Astrocyte of the cerebellum (primary cell): Measurements from ENCODE around the gene SLC16A6.

ENCODE experiments used
- DNase-seq: peaks from one replicate; pipeline ENCODE4 v3.0.0-alpha.2; 2011; ENCODE audit warnings: low read depth
- H3K4me3 ChIP-seq: 2 replicates; pipeline ENCODE4 v1.5.1; 2011; ENCODE audit warnings: mild to moderate bottlenecking, low read depth, low read length, moderate library complexity
- in situ Hi-C: cut with HindIII; loops from 2 replicates; pipeline ENCODE4 v1.10.0; 2017; ENCODE audit warnings: low sequenced_read_pairs
- TF ChIP-seq, protein P1 (sequence below): IDR thresholded peaks from 2 replicates; pipeline ENCODE4 v1.5.1; 2012; ENCODE audit warnings: low read length, low read depth, moderate library complexity, mild to moderate bottlenecking; ENCODE audit errors: missing control alignments

Gene SLC16A6

DNA sequence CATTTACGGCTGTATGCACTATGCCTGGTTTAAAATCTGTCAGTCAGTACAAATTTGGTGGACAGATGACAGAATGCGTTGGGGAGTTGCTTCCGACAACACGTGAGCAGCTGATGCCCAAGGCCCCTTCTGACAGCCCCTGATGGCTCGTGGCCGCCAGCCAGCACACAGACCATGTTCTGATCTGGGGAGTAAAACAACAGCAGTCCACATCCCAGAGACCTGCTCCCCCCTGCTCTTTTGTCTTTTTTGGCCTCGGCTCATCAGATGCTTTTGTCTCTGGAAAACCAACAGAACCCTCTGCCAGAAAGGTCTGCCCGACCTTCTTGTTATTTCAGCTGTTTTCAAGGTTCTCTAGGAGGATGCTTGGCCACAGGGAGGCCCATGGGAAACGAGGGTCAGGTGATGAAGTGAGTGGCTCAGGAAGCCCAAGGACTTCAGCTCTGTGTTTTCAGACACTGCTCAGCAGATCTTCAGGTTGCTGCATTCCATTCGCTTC is 11.2 kb upstream of the SLC16A6 start:
- H3K4me3 ChIP-seq = no peak overlapping the region
- peak; percentile 83 for DNase-seq
- in situ Hi-C loops = no loop called here
- TF ChIP-seq, protein P1, sequence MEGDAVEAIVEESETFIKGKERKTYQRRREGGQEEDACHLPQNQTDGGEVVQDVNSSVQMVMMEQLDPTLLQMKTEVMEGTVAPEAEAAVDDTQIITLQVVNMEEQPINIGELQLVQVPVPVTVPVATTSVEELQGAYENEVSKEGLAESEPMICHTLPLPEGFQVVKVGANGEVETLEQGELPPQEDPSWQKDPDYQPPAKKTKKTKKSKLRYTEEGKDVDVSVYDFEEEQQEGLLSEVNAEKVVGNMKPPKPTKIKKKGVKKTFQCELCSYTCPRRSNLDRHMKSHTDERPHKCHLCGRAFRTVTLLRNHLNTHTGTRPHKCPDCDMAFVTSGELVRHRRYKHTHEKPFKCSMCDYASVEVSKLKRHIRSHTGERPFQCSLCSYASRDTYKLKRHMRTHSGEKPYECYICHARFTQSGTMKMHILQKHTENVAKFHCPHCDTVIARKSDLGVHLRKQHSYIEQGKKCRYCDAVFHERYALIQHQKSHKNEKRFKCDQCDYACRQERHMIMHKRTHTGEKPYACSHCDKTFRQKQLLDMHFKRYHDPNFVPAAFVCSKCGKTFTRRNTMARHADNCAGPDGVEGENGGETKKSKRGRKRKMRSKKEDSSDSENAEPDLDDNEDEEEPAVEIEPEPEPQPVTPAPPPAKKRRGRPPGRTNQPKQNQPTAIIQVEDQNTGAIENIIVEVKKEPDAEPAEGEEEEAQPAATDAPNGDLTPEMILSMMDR = no peak

DNA sequence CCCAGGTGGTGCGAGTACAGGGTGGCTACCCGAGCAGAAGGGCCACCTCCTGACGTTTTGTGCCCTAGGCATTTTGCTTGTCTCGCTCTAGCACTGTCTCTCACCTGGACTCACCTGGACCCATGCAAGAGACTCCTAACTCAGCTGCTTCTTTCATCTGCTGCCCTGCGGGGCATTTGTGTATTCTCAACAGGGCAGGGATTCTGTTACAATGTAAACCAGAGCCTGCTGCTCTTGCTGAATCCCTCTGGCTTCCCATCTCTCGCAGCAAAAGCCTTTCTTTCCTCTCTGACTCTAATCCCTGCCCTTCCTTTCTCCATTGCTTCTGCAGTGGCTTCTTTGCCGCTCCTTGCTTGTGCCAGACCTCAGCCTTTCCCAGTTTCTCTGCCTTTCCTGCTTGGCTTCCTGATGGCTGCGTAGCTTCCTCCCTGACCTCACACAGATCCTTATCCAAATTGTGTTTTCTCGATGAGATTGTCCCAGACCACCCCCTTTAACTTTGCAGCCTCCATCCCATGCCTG is 10.6 kb upstream of the SLC16A6 start:
- no peak for DNase-seq
- in situ Hi-C loops = no loop called here
- H3K4me3 ChIP-seq = no peak overlapping the region
- TF ChIP-seq, protein P1 = no peak

DNA sequence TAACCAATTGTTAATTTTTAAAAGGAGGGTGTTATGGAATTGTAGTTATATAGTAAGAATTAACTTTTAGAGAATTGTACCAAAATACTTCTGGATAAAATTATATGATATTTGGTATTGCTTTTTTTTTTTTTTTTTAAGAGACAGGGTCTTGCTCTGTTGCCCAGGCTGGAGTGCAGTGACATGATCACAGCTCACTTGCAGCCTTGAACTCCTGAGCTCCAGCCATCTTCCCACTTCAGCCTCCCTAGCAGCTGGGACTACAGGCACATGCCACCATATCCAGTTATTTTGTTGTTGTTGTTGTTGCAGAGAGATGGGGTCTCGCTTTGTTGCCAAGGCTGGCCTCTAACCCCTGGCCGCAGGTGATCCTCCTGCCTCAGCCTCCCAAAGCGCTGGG is 8.9 kb upstream of the SLC16A6 start:
- DNase-seq = no peak
- TF ChIP-seq, protein P1 = no peak
- no peak overlapping the region for H3K4me3 ChIP-seq
- in situ Hi-C loops = no loop called here

DNA sequence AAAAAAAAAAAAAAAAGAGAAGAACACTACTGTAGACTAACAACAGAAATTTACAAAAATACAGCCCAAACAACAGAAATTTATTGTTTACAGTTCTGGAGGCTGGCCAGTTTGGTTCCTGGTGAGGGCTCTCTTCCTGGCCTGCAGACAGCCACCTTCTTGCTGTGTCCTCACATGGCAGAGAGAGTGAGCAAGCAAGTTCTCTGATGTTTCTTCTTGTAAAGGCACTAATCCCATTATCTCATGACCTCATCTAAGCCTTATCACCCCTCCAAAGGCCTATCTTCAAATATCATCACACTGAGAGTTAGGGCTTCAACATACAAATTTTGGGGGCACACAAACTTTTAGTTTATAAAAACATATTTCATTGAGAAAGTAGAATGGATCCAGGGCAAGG is 7.7 kb upstream of the SLC16A6 start:
- no peak for DNase-seq
- in situ Hi-C loops = no loop called here

DNA sequence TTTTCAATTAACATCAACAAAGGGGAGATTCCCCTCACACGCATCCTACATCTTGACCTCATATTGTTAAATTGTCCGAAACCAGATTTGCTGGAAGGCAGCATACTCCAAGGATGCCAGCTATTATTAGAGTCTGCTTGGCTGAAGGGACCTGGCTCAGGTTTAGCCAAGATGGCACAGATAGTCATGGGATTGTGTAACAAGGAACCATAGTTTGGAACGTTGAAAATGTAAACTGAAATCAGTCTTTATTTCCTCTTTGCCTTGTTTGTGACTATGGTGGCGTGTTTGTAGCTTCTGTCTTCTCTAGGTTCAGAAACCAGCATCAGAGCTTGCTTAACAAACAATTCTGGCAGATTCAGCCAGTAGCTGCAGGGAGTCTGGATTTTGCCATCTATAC is 6.3 kb upstream of the SLC16A6 start:
- TF ChIP-seq, protein P1 = no peak
- in situ Hi-C loops = no loop called here
- H3K4me3 ChIP-seq = no peak overlapping the region
- DNase-seq = no peak

More for the DNA sequence above, 7.7 kb upstream of the SLC16A6 start:
- TF ChIP-seq, protein P1 = no peak
- H3K4me3 ChIP-seq = no peak overlapping the region

DNA sequence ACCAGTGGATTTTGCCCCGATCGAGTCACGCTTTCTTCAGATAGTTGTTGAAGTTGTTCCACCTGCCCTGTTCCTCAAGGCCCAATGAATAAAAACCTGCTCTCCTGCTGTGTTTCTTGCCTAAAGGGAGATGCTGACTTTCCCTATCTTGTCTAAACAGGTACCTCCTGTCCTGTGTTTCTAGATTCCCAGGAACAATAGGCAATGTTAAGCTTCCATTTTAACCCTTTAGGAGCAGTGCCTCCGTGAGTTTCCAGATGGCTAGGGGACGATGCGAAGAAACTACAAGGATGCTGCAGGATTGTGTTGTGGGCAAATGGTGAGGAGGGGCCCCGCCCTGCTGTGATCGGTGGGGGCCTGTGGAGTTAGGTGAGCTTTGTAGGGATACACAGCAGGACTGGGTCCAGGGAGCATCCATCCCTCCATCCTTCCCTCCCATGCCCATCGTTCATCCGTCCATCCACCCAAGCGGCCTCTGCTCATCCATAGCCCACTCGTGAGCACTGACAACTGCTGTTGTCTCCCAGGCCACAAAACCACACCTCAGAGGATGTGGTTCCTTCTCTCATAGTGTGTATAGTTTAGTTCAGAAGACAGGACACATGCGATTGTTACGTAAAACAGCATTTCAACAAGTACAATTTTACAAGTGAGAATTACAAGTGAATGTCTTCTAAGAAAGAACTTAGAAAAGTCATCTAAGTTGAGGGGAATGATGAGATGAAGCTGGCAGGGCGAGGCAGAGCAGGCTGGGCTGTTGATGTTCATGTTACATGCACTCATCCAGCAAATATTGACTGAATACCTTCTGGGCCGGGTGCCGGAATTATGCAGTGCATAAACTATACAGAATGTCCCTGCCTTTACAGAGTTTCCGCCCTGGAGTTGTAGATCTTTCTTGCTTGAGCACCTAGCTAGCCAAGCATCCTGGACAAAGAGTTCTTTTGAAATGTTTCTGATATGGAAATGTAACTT is 5.6 kb upstream of the SLC16A6 start:
- in situ Hi-C loops = no loop called here
- H3K4me3 ChIP-seq = no peak overlapping the region
- no peak for DNase-seq
- TF ChIP-seq, protein P1 = no peak
